Astrocyte of the spinal cord (primary cell): ENCODE measurements around the gene TFAP2E.
"Not testable (repeated sequence)": the region's sequence is repeated elsewhere in the genome, so short reads cannot be mapped to it uniquely, and the experiment has no call there.

Source experiments
- DNase-seq: peaks from one replicate; pipeline ENCODE4 v3.0.0; 2011; ENCODE audit warnings: low read depth, low spot score
- H3K4me3 ChIP-seq: 2 replicates; pipeline ENCODE4 v1.5.1; 2011; ENCODE audit warnings: low read depth, mild to moderate bottlenecking, low read length, moderate library complexity
- in situ Hi-C: cut with HindIII; loops from 2 replicates; pipeline ENCODE4 v1.10.0; 2017; ENCODE audit warnings: low sequenced_read_pairs
- TF ChIP-seq, protein P1 (sequence below): IDR thresholded peaks from 2 replicates; pipeline ENCODE4 v1.5.1; 2012; ENCODE audit warnings: low read depth, mild to moderate bottlenecking, low read length, inconsistent platforms

The TFAP2E gene

DNA sequence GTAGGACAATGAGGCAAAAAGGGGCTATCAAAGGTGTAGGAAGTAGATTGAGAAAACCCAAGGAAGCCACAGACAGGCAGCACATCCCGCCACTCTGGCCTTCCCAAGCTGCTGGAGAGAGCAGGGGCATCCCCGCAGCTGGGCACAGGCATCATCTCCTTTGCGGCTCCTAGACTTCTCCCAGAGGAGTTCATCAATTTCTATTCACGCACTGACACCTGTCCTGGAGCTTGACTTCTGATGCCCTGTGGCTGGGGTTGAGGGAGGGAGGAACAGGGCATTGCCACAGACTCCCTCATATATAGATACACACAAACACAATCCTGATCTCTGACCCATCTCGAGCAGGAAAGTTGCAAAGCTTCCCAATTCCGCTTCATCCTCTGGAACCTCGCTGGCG lies 1.9 kb upstream of the TFAP2E start:
- H3K4me3 ChIP-seq: no peak overlapping the region
- DNase-seq: no peak
- in situ Hi-C loops: no loop called here
- TF ChIP-seq, protein P1, sequence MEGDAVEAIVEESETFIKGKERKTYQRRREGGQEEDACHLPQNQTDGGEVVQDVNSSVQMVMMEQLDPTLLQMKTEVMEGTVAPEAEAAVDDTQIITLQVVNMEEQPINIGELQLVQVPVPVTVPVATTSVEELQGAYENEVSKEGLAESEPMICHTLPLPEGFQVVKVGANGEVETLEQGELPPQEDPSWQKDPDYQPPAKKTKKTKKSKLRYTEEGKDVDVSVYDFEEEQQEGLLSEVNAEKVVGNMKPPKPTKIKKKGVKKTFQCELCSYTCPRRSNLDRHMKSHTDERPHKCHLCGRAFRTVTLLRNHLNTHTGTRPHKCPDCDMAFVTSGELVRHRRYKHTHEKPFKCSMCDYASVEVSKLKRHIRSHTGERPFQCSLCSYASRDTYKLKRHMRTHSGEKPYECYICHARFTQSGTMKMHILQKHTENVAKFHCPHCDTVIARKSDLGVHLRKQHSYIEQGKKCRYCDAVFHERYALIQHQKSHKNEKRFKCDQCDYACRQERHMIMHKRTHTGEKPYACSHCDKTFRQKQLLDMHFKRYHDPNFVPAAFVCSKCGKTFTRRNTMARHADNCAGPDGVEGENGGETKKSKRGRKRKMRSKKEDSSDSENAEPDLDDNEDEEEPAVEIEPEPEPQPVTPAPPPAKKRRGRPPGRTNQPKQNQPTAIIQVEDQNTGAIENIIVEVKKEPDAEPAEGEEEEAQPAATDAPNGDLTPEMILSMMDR: no peak

DNA sequence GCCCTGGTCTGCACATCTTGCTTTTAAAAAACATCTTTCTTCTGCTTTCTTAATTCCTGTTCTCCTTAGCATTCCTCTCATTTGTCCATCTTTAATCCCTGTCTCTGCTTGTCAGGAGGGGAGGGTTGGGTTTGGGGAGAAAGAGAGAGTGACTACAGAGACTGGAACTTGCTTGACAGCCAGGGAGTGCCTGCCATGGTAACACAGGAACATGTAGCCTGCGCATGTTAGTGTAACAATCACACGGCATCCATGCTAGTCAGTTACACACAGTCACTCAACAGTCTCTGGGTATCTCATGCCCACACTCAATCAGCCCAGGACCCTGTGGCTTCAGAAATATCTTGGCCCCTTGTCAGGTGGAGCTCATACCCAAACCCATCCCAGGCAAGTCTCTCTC lies 818 bp upstream of the TFAP2E start:
- no peak overlapping the region for H3K4me3 ChIP-seq
- in situ Hi-C loops: no loop called here
- TF ChIP-seq, protein P1: no peak
- DNase-seq: no peak

DNA sequence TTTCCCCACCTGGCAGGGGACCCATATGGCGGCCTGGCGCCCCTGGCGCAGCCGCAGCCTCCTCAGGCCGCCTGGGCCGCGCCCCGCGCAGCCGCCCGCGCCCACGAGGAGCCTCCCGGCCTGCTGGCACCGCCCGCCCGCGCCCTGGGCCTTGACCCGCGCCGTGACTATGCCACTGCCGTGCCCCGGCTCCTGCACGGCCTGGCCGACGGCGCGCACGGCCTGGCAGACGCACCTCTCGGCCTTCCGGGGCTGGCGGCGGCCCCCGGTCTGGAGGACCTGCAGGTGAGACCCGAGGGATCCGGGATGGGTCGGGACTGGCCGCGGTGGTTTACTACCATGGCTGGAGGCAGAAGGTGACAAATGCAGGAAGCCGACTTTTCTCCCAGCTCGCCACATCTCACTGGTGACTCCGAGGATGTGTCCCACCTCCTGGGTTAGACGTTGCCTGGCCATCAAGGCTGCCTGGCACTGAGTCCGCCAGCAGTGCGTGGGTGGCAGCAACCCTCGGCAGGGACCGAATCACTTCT lies 1.1 kb downstream of the TFAP2E start:
- no peak overlapping the region for H3K4me3 ChIP-seq
- in situ Hi-C loops: no loop called here
- TF ChIP-seq, protein P1: no peak
- no peak for DNase-seq

DNA sequence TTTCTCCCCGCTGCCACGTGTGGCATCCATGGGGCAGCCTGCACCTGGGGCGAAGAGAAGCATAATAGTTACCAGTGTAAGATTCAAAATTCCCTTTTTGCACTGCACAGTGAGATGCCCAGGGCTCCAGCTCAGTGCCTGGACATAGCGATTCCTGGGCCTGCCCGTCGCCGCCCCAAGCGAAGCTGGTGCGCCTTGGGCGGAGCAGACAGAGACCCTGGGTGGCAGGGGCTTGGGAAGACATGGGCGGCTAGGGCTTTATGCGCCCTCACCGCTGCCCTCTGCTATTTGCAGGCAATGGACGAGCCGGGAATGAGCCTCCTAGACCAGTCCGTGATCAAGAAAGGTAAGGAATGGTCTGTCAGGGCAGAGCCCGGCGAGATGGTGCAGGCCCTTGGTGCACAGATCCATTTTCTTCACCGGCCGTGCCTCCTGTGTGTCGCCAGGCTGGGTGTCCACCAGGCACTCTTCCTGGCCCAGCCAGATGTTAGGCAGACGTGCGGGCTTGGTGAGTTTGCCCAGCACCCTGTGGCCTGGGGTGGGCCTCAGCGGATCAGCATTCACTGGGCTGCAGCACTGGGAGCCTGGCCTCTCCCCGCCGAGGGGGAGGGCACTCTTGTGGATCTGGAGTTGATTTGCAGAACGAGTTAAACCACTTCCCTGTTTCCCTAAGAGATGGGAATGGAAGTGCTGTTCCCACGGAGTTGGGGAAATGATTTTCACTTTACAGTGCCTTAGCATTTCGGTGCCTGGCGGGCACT lies 1.7 kb downstream of the TFAP2E start:
- TF ChIP-seq, protein P1: no peak
- in situ Hi-C loops: no loop called here
- H3K4me3 ChIP-seq: no peak overlapping the region
- no peak for DNase-seq

DNA sequence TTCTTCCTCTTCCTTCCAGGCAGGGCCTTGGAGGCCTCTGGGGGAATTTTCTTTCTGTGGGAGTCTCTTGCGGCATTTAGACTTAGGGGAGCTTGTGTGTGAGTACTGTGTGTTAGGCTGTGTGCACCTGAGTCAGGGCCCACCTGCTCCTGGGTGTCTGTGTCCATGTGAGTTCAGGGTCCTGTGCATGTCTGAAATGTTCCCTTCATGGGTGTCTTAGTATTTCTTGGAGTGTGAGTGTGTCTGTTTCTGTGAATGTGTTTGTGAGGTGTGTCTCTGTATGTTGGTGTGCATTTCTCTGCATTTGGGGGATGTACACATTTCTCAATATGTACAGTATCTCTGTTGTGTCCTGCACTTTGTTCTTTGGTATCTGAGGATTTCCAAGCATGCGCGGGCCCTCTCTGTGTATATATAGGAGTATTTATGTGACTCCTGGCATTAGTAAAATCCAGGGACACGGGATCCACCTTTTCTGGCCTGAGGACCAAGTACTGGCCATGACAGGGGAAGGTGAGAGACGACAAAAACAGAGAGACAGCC lies 2.4 kb downstream of the TFAP2E start:
- in situ Hi-C loops: no loop called here
- H3K4me3 ChIP-seq: no peak overlapping the region
- TF ChIP-seq, protein P1: no peak
- DNase-seq: no peak

DNA sequence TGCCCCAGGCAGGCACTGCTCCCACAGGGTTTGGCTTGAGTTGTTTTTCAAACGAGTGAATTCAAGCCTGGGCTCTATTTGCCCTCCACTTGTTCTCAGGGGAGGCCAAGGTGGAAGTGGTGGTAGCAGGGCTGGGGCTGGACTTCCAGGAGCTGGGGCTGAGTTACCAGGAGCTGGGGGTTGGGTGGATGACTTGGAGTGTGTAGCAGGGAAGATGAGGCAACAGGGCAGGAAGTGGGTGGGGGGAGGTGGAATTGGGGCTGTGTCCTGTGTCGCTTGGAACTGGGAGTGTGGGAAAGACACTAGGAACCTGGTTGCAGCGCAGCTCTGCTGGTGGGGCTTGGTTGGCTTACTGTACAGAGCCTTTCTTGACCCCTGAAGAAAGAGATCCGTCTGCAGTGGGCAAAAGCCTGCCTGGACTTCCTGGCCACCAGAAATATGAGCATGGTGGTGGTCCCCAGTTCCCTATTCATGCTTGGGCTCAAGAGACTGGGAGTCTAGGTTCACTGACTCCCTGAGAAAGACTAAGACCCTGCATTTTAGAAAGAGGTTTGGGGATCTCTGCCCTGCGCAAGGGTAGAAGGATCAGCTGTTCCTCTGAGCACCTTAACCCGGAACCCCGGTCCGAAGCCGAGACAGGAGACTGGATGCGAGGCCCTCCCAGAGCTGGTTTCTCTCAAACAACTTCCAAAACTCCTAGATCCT lies 3.1 kb downstream of the TFAP2E start:
- in situ Hi-C loops: no loop called here
- TF ChIP-seq, protein P1: no peak
- H3K4me3 ChIP-seq: no peak overlapping the region
- no peak for DNase-seq

DNA sequence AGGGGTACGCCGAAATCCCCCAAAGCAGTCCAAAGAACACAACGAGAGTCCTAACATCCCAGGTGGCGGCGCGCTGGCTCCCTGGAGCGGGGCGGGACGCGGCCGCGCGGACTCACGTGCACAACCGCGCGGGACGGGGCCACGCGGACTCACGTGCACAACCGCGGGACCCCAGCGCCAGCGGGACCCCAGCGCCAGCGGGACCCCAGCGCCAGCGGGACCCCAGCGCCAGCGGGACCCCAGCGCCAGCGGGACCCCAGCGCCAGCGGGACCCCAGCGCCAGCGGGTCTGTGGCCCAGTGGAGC lies 3.6 kb downstream of the TFAP2E start:
- H3K4me3 ChIP-seq, in situ Hi-C loops, DNase-seq: not testable (repeated sequence)
